Measurements from ENCODE around the gene ZNF74.

Gene ZNF74

DNA sequence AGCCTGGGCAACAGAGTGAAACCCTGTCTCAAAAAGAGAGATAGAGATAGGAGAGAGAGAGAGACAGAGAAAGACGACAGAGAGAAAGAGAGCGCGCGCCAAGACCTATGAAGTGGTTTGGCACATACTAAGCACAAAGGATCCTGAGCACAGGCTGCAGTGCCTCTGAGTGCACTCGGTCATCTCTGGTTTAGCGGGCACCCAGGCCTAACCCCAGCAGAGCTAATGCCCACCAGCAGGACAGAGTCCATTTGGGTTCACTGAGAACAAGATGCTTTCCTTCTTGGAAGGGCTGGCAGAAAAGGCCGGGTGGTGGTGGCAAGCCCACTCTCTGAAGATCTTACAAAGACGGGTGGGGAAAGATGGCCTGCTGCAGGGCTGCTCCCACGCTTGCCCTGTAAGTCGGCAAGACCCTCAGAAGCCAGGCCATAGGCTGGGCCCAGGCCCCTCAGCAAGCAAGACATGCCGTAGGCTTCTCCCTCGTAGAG lies 40.4 kb downstream of the ZNF74 start:
- no peak for DNase-seq

DNA sequence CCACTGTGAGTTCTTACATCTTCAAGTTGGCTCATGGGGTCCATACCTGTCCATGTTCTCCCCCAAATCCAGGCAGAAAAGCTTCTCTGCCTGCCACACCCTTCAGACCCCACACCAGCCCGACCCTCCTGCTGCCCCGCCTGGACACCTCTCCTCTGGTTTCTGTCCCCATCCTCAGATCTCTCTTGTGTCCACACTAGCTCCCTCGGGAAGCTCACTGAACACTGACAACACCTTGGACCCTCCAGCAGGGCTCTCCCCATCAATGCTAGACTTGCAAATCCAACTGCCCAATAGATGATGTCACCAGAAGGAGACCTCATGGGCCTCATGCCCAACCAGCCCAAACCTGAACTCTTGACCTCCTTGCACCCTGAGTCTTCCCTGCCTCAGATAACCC lies 40.8 kb downstream of the ZNF74 start:
- no peak for DNase-seq

GRCh38 chr22:20435436-20436306 lies 41.7 kb downstream of the ZNF74 start:
- DNase-seq: no peak

DNA sequence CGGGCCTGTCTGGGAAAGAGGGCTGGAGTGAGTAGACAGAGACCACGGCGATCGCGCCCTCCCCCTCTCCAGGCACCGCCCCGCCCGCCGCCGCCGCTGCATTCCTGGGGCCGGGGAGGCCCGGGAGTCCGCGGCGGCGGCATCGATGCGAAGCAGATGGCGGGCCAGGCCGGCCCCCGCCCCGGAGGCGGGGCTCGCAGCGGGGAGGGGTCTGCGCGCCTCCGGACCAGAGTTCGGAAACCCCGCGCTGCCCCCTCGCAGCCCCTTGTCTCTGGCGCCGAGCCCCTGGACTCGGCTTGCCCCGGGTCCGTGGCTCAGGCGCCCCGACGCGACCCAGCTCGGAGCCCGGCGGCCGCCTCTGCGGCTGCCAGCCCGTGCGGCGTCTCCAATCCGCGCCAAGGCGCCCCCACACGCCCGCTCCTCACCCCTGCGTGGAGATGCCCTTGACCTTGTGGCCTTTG lies 42.4 kb downstream of the ZNF74 start:
- no peak for DNase-seq

DNA sequence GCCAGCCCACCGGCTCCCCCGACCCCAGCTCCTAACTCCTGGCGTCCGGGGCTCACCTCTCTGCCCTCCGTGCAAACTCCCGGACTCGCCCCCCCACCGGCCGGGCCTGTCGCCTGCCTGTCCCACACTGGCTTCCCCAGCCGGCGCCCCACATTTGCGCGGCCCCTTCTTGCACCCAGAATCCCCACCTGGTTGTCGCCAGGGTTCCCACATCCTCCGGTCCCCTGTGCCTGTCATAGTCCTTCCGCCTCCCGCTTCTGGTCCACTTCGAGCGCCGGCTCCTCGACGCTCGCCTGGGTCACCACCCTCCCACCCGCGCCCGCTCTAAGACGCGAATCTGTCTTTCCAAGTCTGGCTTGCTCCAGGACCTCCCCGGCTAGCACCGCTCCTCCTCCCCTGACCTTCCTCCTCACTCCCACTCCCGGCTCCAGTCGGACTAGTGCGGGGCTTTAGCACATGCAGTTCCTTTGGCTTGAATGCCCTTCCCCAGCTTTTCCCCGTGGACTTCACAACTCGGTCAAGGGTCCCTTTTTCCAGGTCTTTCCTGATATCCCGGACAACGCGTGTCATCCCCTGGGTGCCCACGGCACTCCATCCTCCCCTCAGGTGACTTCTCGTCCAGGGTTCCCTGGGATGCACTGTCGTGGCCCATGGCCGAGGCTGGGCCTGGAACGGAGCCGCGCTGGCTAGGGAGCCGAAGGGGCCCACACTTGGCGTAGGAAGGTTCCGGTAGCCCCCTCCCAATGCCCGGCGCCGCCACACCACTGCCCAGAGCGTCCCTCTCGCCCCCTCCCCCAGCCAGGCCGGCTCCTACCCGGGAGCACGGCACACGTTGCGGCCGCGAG lies 43.0 kb downstream of the ZNF74 start:
- DNase-seq: no peak

GRCh38 chr22:20437613-20438426 lies 43.9 kb downstream of the ZNF74 start, which contains the start of gene SCARF2:
Gene SCARF2, minus strand, starts transcription at chr22:20437825. Its CDS starts 71 bp downstream, at chr22:20437754.
- no peak for DNase-seq

- no peak for DNase-seq
These were observed 44.4 kb downstream of the ZNF74 start for GRCh38 chr22:20438427-20438677.

DNA sequence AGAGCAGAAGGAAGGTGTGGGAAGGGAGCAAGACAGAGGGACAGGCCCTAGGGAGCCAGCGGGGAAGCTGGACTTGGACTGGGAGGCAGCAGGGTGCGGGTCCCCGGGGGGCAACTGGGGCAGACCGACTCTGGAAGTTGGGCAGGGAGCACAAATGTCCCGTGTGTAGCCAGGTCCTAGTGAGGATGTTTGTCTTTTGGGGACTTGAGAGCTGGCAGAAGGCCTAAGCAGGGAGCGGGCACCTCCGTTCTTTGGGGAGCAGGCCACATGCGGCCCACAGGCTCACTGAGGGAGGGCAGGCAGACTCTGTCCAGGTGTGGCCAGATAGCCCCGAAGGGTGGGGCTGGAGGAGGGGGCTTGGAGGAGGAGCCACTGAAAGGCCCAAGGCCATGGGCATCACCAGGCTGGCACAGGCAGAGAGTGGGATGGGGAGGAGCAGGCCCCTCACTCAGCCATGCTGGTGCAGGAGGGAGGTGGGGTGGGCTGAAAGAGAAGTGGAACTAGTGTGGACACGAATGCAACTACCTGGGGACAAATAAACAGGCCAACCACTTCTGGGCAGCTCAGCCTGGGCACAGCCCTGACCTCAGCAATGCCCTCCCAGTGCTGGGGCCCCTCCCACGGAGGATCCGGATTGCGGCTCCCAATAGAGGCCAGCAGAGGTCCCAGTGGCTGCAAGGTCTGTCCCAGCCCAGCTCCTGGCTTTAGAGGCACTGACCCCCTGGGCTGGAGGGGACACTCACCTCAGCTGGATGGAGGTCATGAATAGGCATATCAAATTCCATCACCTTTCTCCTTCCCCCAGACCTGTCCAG lies 44.9 kb downstream of the ZNF74 start:
- DNase-seq: no peak

DNA sequence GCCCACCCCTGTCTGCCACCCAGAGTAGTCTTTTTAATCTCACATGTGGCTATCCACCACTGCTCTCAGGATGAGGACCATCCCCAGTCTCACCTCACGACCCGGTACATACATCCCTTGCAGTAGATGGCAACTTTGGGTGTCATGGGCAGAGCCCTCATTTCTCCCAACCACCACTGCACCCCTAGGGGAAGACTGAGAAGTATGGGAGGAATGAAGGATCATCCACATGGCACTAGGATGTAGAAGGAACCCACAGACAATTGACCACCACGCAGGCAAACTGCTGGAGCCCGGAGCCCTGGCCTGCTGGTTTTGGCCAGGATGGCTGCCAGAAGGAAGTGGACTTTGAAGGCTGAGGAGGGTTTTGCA lies 45.6 kb downstream of the ZNF74 start:
- DNase-seq: no peak

GRCh38 chr22:20439928-20440575 lies 46.1 kb downstream of the ZNF74 start:
- DNase-seq: no peak

- DNase-seq: no peak
These were observed 47.0 kb downstream of the ZNF74 start for GRCh38 chr22:20440637-20441591.

DNA sequence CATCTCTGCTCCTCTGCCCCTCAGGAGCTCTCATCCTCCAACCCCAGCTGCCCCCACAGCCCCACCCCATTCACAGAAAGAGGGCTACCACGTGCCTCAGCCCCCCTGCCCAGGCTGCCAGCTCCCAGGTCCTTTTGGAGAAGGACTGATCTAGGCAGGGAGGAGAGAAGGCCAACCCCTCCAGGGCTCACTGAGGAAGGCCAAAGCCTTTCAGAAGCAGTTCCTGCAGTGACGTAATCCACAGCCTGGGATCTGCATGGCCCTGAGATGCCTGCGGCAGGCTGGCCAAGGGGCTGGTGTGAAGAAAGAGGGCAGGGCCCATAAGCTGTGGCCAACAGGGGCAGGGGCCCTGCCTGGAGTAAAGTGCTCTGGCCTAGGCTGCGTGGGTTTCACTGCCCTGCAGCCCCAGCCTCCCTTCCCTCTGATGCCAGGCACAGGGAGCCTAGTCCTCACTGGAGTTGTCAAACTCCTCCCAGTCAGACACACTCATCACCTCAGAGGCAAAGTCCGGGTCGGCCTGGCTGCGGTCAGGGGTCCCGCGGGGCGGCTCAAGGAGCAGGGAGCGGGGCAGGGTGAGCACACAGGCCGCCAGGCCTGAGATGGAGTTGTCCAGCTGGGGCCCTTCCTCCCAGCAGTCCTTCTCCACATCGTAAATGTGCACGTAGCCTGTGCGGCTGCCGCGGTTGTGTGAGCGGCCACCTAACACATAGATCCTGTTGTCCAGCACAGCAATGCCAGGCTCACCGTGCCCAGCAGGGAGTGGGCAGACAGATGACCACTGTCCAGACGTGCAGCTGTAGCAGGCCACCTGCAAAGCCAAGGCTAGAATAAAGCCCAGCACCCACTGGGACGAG lies 47.9 kb downstream of the ZNF74 start:
- DNase-seq: no peak

DNA sequence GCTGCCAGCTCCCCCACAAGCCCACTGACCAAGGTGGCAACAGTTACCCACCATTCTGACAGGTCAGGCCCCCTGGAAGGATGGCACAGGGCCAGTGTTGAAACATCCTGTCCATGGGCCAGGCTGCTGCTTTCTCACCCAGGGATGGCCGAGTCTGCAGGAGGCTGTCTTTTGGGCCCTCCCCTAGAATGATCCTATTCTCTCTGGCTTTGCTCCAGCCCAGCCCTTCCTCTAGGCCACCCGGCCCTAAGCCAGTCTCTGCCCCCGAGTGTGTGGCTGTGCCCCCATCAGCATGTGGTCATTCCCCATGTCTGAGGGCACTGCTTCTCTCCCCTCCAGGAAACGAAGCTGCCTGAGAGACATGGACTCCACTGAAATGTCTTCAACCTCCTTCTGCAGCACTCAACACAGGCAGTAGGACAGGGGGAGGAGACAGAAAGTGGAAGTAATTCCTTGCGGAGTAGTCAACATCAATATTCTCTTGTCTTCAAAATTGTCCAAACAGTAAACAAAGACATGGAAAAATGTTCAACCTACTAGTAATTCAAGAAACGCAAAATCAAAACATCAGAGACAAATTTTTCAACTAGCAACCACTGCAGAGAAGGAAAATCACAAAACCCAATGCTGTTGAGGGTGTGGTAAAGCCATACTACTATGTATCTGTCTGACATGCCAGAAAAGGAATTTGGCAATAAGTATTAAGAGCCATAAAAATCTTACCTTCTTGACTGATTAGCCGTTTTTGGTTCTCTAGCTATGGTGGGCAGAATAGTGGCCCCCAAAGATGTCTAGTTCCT lies 48.7 kb downstream of the ZNF74 start:
- no peak for DNase-seq

- no peak for DNase-seq
These were observed 50.4 kb downstream of the ZNF74 start for GRCh38 chr22:20444325-20444724.

- no peak for DNase-seq
These were observed 52.5 kb downstream of the ZNF74 start for GRCh38 chr22:20446383-20446970.

DNA sequence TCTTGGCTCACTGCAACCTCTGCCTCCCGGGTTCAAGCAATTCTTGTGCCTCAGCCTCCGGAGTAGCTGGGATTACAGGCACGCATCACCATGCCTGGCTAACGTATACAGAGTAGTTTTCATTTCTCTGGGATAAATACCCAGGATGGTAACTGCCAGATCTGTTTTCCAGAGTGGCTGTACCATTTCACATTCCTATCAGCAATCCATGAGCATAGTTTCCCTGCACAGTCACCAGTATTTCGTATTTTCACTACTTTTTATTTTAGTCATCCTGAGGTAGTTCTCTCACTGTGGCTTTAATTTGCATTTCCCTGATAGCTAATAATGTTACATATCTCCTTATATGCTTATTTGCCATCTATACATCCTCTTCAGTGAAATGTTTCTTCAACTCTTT lies 54.7 kb downstream of the ZNF74 start:
- no peak for DNase-seq

- no peak for DNase-seq
These were observed 56.0 kb downstream of the ZNF74 start for GRCh38 chr22:20449819-20450550.

DNA sequence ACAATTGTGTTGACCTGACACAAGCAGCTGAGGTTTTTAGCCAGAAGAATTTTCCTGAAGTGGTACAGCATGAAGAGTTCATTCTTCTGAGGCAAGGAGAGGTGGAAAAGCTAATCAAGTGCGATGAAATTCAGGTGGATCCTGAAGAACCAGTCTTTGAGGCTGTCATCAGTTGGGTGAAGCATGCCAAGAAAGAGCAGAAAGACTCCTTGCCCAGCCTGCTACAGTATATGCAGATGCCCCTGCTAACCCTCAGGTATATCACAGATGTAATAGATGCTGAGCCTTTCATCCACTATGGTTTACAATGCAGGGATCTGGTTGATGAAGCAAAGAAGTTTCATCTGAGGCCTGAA lies 56.6 kb downstream of the ZNF74 start:
- no peak for DNase-seq

Measured in NCI-H2029 (cell line).